IPS DF 4.7 (cell line): ENCODE data around the gene DLEC1.
"Not testable (repeated sequence)": the region's sequence is repeated elsewhere in the genome, so short reads cannot be mapped to it uniquely, and the experiment has no call there.

Source experiments
- DNase-seq: peaks from one replicate; pipeline ENCODE4 v3.0.0-alpha.2; 2013; ENCODE audit warnings: low spot score; ENCODE audit errors: extremely low read depth

Gene DLEC1

DNA sequence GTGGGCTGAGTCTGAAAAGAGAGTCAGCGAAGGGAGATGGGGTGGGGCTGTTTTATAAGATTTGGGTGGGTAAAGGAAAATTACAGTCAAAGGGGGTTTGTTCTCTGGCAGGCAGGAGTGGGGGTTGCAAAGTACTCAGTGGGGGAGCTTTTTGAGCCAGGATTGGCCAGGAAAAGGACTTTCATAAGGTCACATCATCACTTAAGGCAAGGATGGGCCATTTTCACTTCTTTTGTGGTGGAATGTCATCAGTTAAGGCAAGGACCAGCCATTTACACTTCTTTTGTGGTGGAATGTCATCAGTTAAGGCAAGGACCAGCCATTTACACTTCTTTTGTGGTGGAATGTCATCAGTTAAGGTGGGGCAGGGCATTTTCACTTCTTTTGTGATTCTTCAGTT, 44.2 kb downstream of the DLEC1 start:
- not testable (repeated sequence) for DNase-seq

GRCh38 chr3:38083871-38084333, 44.9 kb downstream of the DLEC1 start:
- no peak for DNase-seq

DNA sequence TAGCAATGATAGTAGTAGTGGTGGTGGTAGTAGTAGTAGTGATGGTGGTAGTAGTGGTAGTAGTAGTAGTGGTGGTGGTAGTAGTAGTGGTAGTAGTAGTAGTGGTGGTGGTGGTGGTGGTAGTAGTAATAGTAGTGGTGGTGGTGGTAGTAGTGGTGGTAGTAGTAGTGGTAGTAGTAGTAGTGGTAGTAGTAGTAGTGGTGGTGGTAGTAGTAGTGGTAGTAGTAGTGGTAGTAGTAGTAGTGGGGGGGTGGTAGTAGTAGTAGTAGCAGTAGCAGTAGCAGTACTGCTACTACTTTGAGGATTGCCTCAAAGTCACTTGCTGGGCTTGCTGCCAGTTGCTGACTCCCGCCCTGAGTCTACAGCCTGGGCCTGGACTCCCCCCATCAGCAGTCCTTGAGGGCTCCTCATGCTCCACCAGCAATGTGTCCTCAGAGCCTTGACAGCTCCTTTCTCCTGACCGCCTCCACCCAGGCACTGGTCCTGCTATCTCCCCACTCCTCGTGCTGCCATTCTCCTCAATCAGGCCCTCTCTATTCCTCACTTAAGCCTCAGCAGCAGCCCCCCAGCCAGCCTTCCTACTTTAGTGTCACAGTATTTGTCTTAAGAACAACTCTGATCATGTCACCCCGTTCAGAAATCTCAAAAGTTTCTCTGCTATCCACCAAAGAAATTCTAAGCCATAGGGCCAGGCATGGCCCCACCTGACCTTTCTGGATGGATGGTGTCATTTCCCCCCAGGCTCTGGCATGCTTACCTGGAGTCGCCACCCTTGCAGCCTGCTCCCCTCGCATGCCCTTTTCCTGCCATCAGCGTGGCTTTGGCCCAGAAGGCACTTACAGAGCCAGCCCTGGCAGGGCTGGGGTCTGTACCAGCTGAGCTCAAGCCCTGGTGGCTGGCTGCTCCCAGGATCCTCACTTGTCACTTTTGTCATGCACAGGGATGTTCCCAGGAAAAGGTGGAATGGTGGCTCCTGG, 45.6 kb downstream of the DLEC1 start:
- DNase-seq = no peak

DNA sequence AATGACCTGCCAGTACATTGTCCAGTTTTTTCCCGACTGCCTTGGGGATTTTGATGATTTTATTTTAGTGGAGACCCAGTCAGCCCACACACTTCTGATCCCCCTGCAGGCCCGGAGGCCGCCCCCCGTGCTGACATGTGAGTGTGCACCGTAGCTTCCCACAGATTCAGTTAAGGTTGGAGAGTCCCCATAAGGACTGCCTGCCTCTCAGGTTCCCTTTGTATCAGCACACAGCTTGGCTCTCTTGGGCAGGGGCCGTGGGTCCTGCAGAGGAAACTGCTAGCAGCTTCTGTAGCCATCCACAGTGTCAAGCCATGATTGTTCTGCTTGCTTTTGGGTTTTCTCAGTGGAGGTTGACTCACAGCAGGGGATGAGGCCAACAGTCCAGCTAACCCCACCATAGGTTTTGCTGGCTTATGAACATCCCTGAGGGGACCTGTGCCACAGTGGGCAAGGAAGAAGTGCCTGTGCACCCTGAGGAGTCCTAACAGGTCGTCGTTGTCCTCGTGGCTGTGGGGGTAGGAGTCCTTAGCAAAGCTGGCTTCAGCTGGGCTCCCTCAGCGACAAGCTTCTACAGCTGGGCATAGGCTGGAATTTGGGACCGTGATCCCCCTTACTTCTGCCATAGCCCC, 46.4 kb downstream of the DLEC1 start:
- DNase-seq = no peak

- no peak for DNase-seq
These were observed 46.9 kb downstream of the DLEC1 start for GRCh38 chr3:38085943-38086324.

- DNase-seq = no peak
These were observed 47.5 kb downstream of the DLEC1 start for GRCh38 chr3:38086496-38086895.

DNA sequence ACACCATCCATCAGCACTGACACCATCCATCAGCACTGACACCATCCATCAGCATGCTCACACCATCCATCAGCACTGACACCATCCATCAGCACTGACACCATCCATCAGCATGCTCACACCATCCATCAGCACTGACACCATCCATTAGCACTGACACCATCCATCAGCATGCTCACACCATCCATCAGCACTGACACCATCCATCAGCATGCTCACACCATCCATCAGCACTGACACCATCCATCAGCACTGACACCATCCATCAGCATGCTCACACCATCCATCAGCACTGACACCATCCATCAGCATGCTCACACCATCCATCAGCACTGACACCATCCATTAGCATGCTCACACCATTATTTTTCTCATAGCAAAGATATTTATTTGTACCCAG, 48.3 kb downstream of the DLEC1 start:
- DNase-seq = not testable (repeated sequence)

DNA sequence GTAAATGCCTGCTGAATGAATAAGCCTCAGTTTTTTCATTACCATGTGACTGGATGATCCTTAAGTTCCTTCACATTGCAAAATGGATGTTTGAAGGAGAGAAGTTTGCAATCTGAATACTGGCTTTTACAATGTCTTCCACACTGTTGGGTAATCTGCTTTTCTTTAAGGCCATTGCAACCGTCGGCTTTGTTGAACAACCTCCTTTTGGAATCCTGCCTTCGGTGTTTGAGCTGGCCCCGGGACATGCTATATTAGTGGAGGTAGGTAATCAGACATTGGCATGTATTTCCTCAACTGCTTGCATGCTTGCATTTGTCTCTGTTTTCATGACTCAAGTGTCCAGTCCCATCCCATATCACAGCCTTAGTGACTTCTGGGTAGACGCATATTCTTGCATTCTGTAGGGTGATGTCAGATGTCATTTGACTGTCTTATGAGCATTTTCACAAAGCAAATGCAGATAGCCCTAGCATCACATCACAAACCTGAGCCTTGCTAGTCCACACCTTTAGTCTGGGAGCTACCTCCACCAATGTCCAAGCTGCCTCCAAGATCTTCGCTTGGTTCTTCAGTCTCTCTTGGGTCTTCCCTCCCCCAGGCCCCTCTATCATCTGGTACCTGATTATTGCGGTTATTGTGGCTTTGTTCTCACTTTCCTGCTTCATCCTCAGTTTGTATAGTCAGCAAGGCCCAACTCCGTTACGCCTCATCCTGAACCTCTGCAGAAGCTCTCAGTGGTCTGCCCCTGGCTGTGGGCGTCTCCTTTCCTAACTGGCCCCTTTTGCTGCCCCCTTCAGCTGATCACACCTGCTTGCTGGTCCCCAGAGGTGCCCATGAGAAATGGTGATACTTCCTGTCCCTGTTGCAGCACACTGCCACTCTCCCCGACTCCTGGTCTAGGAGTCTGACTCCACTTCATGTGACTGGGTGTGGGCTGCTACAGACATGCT, 49.4 kb downstream of the DLEC1 start:
- DNase-seq = no peak

GRCh38 chr3:38089163-38089562, 50.2 kb downstream of the DLEC1 start:
- DNase-seq = no peak

- no peak for DNase-seq
These were observed 51.4 kb downstream of the DLEC1 start for GRCh38 chr3:38090453-38090852.

DNA sequence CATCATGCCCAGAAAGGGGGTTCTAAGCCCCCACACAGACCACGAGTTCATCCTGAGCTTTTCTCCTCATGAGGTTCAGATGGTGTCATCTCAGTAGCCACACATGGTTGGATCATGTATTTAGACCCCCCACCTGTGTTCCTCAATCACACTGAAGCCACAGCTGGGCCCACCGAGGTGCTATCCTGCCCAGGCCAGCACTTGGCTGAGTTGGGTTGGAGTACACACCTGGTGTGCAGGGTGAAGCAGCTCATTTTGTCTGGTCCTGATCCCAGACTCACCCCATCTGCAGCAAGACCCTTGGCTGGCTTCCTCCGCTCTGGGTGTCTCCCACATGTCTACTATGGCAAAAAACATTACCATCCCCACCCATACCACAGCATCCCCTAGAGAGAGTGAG, 56.0 kb downstream of the DLEC1 start:
- no peak for DNase-seq

DNA sequence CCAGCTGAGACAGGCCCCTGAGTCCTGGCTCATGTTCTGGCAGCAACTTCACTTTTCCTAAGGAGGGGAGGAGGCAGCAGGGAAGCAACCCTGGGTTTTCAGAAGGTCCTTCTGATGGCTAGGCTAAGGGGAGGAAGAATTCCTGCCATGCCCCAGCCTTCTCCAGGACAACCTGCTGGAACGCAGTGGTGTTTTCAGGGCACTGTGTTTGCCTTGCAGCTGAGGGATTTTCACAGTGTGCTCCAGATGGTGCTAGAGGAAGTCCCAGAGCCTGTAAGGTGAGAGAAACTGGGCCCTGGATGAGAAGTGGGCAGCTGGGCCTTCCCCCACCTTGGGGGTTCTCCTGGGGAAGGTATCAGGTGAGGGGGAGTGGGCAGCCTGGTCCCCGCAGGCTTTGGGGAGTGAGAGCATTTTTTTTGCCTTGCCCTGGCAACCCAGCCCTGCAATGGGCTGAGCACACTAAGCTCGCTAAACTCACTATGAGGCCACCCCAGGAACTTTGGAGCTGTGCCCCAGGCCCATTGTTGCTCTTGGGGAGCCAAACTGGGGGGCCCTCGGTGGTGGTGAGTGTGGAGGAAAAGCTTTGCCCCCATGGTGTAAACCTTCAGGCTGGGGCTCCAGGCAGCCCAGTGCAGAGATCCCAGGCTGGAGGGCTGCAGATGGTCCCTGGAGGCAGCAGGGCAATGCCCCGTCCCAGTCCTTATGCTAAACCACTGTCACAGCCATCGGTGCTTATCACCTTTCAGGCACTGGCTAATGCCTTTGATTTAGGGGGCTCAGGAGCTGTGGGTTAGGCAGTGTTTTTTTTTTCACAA, 56.9 kb downstream of the DLEC1 start:
- no peak for DNase-seq

DNA sequence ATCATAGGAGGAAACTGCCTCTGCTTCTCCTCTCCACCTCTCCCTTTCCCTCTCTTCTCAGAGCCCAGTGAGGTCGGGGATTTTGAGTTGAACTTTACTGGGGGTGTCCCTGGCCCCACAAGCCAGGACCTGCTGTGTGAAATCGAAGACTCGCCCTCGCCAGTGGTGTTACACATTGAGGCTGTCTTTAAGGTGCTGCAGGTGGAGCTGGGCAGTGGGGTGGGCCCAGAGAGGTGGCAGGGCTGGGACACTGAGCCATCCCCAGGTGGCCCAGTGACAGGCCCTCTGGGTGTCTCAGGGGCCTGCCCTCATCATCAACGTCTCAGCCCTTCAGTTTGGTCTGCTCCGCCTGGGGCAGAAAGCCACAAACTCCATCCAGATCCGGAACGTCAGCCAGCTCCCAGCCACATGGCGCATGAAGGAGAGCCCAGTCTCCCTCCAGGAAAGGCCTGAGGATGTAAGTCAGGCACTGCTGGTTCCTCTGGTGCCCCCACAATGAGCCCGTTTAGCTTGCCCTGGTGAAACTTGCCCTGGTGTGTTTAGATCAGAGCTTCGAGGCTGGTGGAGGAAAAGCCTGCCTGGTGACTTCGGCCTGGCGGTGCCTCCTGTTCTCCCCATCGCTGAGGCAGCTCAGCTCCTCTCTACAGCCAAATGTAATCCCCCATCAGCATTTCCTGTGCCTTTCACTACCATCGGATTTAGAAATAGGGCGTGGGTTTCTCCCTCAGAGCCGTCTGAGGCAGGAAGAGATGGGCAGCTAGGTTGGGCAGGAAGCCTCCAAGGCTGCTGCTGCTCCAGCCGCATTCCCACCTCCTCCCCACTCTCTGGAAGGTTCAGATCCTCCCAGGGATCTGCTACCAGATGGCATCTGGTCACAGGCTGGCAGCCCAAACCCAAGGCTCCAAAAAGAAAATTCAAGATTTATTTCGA, 58.7 kb downstream of the DLEC1 start:
- no peak for DNase-seq

DNA sequence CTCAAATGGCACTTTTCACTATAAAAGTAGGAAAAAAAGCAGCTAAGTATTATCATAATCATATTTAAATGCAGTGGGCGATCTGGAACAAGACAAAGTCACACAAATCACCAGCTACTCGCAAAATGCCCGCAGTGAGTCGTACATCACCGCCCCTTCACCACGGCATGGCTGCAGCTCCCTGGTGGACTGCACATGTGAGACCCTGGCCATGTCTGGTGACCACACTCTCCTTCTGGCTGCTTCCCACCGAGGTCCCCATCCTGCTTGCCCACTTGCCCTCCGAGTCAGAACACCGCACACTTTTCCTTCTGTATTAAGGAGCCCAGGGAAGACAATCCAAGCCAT, 59.3 kb downstream of the DLEC1 start:
- no peak for DNase-seq

- no peak for DNase-seq
These were observed 60.5 kb downstream of the DLEC1 start for GRCh38 chr3:38099518-38099917.

DNA sequence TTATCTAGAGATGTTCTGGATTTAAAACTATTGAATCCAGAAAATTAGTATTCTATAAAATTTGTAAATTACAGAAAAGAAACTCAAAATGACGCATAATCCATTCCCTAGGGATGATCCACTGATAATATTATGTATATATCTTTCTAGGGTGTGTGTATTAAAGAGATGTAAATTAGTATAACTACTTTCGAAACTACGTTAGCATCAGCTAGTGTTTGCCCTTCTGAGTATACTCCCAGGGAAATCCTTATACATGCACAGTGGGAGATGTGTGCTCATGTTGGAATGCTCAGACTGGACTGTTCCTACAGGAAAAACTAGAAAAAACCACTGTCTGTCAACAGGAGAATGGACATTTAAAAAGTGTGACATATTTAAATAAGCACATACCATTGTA, 61.5 kb downstream of the DLEC1 start:
- DNase-seq = no peak

DNA sequence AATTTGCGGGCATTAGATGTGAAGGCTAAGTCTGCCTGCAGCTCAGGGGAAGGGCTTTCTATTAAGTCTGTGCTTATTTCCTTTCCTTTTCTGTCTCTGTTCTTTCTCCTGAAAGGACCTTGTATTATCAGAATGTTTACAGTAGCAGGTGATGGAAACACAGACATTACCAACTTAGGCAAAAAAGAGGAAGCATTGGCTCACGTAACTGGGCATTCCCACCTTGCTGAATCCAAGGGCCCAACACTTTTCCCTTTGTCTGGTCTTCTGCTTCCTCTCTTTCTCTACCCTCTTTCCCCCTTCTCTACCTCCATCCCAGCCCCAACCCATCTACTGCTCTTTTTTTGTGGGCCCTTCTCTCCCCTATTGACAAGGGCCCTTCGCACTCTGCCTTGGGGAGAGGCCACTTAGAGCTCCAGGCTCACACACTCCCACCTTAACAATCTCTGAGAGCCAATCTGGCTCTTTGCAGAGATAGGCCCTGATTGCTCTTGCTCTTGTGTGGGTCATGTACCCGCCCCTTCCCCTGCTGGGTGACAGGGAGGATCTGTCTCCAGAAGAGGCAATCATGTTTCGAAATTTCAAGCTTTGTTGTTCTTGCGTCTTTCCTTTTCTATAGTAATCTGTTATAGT, 62.9 kb downstream of the DLEC1 start:
- no peak for DNase-seq

DNA sequence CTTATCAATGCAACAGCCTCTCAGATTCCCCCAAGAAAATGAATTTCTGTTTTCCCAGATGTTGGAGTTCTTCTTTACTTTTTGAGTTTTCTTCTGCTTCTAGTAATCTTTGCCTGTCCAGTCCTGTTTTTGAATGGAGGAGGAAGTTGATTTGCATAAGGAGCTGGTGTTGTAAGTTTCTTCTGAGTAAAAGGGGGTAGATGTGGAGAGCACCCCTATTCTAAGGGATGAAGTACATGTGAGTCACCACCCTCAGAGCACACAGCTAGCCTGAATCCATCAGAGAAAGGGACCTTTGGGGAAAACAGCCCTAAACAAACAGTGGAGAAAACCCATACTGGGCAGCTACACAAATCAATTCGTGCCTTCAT, 63.4 kb downstream of the DLEC1 start:
- no peak for DNase-seq

DNA sequence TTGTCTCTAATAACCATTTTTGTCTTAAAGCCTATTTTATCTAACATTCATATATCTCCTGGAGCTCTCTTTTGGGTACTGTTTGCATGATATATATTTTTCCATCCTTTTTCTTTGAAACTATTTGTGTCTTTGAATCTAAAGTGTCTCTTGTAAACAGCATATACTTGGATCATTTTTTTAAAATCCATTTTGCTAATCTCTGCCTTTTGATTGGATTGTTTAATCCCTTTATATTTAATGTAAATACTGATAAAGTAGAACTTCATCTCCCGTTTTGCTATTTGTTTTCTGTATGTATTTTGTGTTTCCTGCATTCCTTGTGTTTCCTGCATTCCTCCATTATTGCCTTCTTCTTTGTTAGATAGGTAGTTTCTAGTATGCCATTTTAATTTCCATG, 66.5 kb downstream of the DLEC1 start:
- DNase-seq = no peak
